Endothelial cell of umbilical vein (primary cell): ENCODE measurements around the gene ZNF618. TPM values are rescaled to one million over a fixed set of nuclear protein-coding genes. Genes with fewer than 3 reads are reported as not detected.

ENCODE experiments used
- BruUV-seq: library from RNA; stranded (reverse); fragments of 400-500 nt; replicated peaks from 2 replicates; lab custom pipeline; 2021; lab: Mats Ljungman, UMichigan
- CTCF ChIA-PET: fragments of 300-600, 350-600 bp; sonication (Branson Sonifier 250); formaldehyde crosslinking; loops from one replicate; lab custom pipeline; 2021; ENCODE audit warnings: antibody characterized with exemption, inconsistent platforms; lab: Charles Lee
- POLR2A ChIA-PET: fragments of 300-600, 350-600 bp; sonication (Branson Sonifier 250); formaldehyde crosslinking; loops from one replicate; lab custom pipeline; 2021; ENCODE audit warnings: antibody characterized with exemption, inconsistent platforms; lab: Charles Lee
- DNase-seq: peaks from one replicate; pipeline ENCODE4 v3.0.0-alpha.2; 2011; ENCODE audit warnings: low read depth, low spot score
- FAIRE-seq: peaks from 2 replicates; lab custom pipeline; 2011; peaks lifted over from hg19 to GRCh38; lab: Jason Lieb, UNC
- H2AFZ ChIP-seq: 2 replicates; pipeline ENCODE4 v1.6.0; 2012; ENCODE audit warnings: low read depth, low read length, control low read depth, inconsistent platforms
- H3K27ac ChIP-seq: 2 replicates; pipeline ENCODE4 v1.5.1; 2011; ENCODE audit warnings: low read depth, mild to moderate bottlenecking, control low read depth, low read length, moderate library complexity; ENCODE audit not compliant: insufficient read depth
- H3K27me3 ChIP-seq, 2 experiments: 2 replicates each; pipeline versions ENCODE4 v1.6.0 to v1.6.1; 2011; ENCODE audit warnings: low read length in 2 of 2, mixed read lengths in 1 of 2; ENCODE audit not compliant: control insufficient read depth in 2 of 2, insufficient read depth in 2 of 2
- H3K36me3 ChIP-seq, 2 experiments: 2 replicates in 1 of 2; 3 replicates in 1 of 2; pipeline ENCODE4 v1.5.1; 2011; ENCODE audit warnings: low read length in 2 of 2, mild to moderate bottlenecking in 1 of 2, moderate library complexity in 1 of 2; ENCODE audit not compliant: control insufficient read depth in 2 of 2, insufficient read depth in 2 of 2; ENCODE audit errors: extremely low read depth in 1 of 2
- H3K4me1 ChIP-seq: 3 replicates; pipeline ENCODE4 v1.5.1; 2011; ENCODE audit warnings: mild to moderate bottlenecking, low read length; ENCODE audit not compliant: control insufficient read depth, insufficient read depth; ENCODE audit errors: extremely low read depth
- H3K4me2 ChIP-seq: 2 replicates; pipeline ENCODE4 v1.6.1; 2011; ENCODE audit warnings: low read length, control low read depth, mixed read lengths; ENCODE audit not compliant: insufficient read depth
- H3K4me3 ChIP-seq, 3 experiments: fragments of 200-600 bp in 1 of 3; sonication (generic), shearing (Covaris generic) in 1 of 3; replicated peaks in 1 of 3; 2 replicates each; pipeline ENCODE4 v1.5.1; 2011 to 2016; ENCODE audit warnings: control low read depth in 3 of 3, low read length in 3 of 3, mild to moderate bottlenecking in 2 of 3, inconsistent platforms in 1 of 3, low read depth in 1 of 3, moderate library complexity in 1 of 3; ENCODE audit not compliant: insufficient read depth in 1 of 3
- H3K79me2 ChIP-seq: 2 replicates; pipeline ENCODE4 v1.6.0; 2012; ENCODE audit warnings: low read length, inconsistent platforms; ENCODE audit not compliant: control insufficient read depth, insufficient read depth
- H3K9ac ChIP-seq: replicated peaks from 2 replicates; pipeline ENCODE3; 2011; ENCODE audit warnings: low read length, control low read depth; ENCODE audit not compliant: insufficient read depth; ENCODE audit errors: extremely low read depth
- H3K9me1 ChIP-seq: replicated peaks from 3 replicates; pipeline ENCODE4 v1.6.0; 2011; ENCODE audit warnings: mild to moderate bottlenecking, low read length; ENCODE audit not compliant: control insufficient read depth, insufficient read depth; ENCODE audit errors: extremely low read depth
- H3K9me3 ChIP-seq: replicated peaks from 2 replicates; pipeline ENCODE4 v1.5.1; 2012; ENCODE audit warnings: low read length, inconsistent platforms; ENCODE audit not compliant: control insufficient read depth, insufficient read depth
- H4K20me1 ChIP-seq: replicated peaks from 2 replicates; pipeline ENCODE3; 2011; ENCODE audit warnings: mild to moderate bottlenecking, low read length; ENCODE audit not compliant: control insufficient read depth, insufficient read depth; ENCODE audit errors: extremely low read depth
- CTCF ChIP-seq, 2 donors: IDR thresholded peaks; 1 replicate in 1 of 2; 2 replicates in 1 of 2; pipeline ENCODE4 v1.5.1; 2011; ENCODE audit warnings: low read length in 2 of 2, mild to moderate bottlenecking in 2 of 2, moderate library complexity in 2 of 2, control low read depth in 1 of 2, inconsistent platforms in 1 of 2, low read depth in 1 of 2; ENCODE audit not compliant: insufficient read depth in 1 of 2; ENCODE audit errors: extremely low read depth in 1 of 2
- EZH2 ChIP-seq: IDR thresholded peaks from 2 replicates; pipeline ENCODE4 v1.6.1; 2012; ENCODE audit warnings: borderline replicate concordance, low read depth, mild to moderate bottlenecking, moderate library complexity, low read length, inconsistent platforms; ENCODE audit not compliant: severe bottlenecking
- FOS ChIP-seq: IDR thresholded peaks from 2 replicates; pipeline ENCODE4 v1.6.1; 2011; ENCODE audit warnings: mild to moderate bottlenecking, low read length, moderate library complexity, borderline replicate concordance; ENCODE audit not compliant: insufficient read depth
- GATA2 ChIP-seq: IDR thresholded peaks from 2 replicates; pipeline ENCODE4 v1.7.0; 2011; ENCODE audit warnings: low read depth, mild to moderate bottlenecking, moderate library complexity, mixed read lengths, low read length; ENCODE audit not compliant: insufficient read length, insufficient read depth
- JUN ChIP-seq: IDR thresholded peaks from 2 replicates; pipeline ENCODE4 v1.6.1; 2011; ENCODE audit warnings: borderline replicate concordance, low read depth; ENCODE audit not compliant: insufficient read length, insufficient read depth
- MAX ChIP-seq: IDR thresholded peaks from 2 replicates; pipeline ENCODE4 v1.6.1; 2011; ENCODE audit not compliant: insufficient read depth, insufficient read length
- MYC ChIP-seq: IDR thresholded peaks from one replicate; pipeline ENCODE4 v1.6.1; 2011; ENCODE audit warnings: mild to moderate bottlenecking, low read depth, low read length
- POLR2A ChIP-seq: IDR thresholded peaks from 2 replicates; pipeline ENCODE4 v1.6.1; 2012; ENCODE audit warnings: low read depth, mild to moderate bottlenecking, control low read depth, low read length
- POLR2AphosphoS5 ChIP-seq: IDR thresholded peaks from 2 replicates; pipeline ENCODE4 v1.6.1; 2012; ENCODE audit warnings: low read depth, mild to moderate bottlenecking, control low read depth, low read length, moderate library complexity; ENCODE audit not compliant: insufficient read depth
- dilution Hi-C: fragments of 300-500 bp; cut with MboI; formaldehyde crosslinking; loops from one replicate; pipeline ENCODE4 v1.15.0; 2019; ENCODE audit warnings: low sequenced_read_pairs; ENCODE audit not compliant: extremely low pct_ligation_motif_present
- intact Hi-C: fragments of 100-400 bp; cut with micrococcal nuclease; formaldehyde crosslinking; loops from one replicate; pipeline ENCODE4 v1.10.0; 2022
- polyA plus RNA-seq, 4 experiments: library from polyadenylated mRNA; depleted of rRNA in 3 of 4; stranded (reverse) in 3 of 4; unstranded in 1 of 4; fragments of >200 nt; gene quantifications; 2 replicates each; pipeline versions ENCODE4 v1.2.1 to v1.2.3, GENCODE V29; 2011 to 2012; ENCODE audit warnings: missing spikeins in 1 of 4
- total RNA-seq: library from RNA; stranded (reverse); gene quantifications from 2 replicates; pipeline ENCODE4 v1.2.3, GENCODE V29; 2021

Gene ZNF618
- total and polyA plus RNA-seq, 2 donors (not counting 3 experiments of a cell fraction or from before 2014, with no cell fraction given) = 22.6 to 80.3 TPM

- H3K4me3 ChIP-seq = no peak overlapping the region
- H3K36me3 ChIP-seq = peaks cover 2 to 4% of the 10 kb centered on the region in 2 experiments
- no peak for FAIRE-seq
- peaks cover 79% of the 10 kb centered on the region for H3K79me2 ChIP-seq
- no peak overlapping the region for H3K4me2 ChIP-seq
- H3K4me1 ChIP-seq = peaks cover 2% of the 10 kb centered on the region
- CTCF ChIA-PET = interaction anchor here (2.4 kb wide), 1 partner anchor 11 kb away, joined by 11 read pairs; no protein-coding TSS in a partner anchor
- no peak overlapping the region for H3K27ac ChIP-seq
- peaks cover 3% of the 10 kb centered on the region for H4K20me1 ChIP-seq
- BruUV-seq = no TSS peak
- TF ChIP-seq JUN (no peak), POLR2A (no peak), EZH2 (no peak), MYC (no peak), POLR2AphosphoS5 (no peak), GATA2 (no peak), FOS (no peak), MAX (no peak), CTCF (IDR thresholded peaks at IDR 0.05; ENCODE audit: extremely low read depth in 1 of 2, insufficient read depth in 1 of 2, low read depth in 1 of 2, low read length in 2 of 2) (no peak)
- no peaks in the 10 kb centered on the region for H3K9me3 ChIP-seq
- DNase-seq = no peak
- no peaks in the 10 kb centered on the region for H3K9me1 ChIP-seq
- no peak overlapping the region for H2AFZ ChIP-seq
- H3K27me3 ChIP-seq = no peaks in the 10 kb centered on the region
- no peak overlapping the region for H3K9ac ChIP-seq
- POLR2A ChIA-PET = interaction anchor here (0.7 kb wide), 1 partner anchor 130 kb away, joined by 10 read pairs; no protein-coding TSS in a partner anchor
- intact Hi-C loops = no loop called here
- dilution Hi-C loops = no loop called here
Measured at GRCh38 chr9:113916931-113917330, 40.8 kb downstream of the ZNF618 start.
